HL-60 (cell line): ENCODE results near the gene IL1R1.

Experiments
- CTCF ChIP-seq: IDR thresholded peaks from one replicate; pipeline ENCODE4 v1.5.1; 2011; ENCODE audit warnings: low read length, control low read depth, inconsistent platforms; ENCODE audit not compliant: insufficient read depth
- GABPA ChIP-seq: IDR thresholded peaks from 2 replicates; pipeline ENCODE4 v1.6.1; 2012; ENCODE audit warnings: low read depth
- TF ChIP-seq, protein P1 (sequence below): IDR thresholded peaks from 2 replicates; pipeline ENCODE4 v1.6.1; 2012; ENCODE audit warnings: low read depth; ENCODE audit not compliant: insufficient replicate concordance

- TF ChIP-seq CTCF (no peak), GABPA (no peak)
- TF ChIP-seq, protein P1, sequence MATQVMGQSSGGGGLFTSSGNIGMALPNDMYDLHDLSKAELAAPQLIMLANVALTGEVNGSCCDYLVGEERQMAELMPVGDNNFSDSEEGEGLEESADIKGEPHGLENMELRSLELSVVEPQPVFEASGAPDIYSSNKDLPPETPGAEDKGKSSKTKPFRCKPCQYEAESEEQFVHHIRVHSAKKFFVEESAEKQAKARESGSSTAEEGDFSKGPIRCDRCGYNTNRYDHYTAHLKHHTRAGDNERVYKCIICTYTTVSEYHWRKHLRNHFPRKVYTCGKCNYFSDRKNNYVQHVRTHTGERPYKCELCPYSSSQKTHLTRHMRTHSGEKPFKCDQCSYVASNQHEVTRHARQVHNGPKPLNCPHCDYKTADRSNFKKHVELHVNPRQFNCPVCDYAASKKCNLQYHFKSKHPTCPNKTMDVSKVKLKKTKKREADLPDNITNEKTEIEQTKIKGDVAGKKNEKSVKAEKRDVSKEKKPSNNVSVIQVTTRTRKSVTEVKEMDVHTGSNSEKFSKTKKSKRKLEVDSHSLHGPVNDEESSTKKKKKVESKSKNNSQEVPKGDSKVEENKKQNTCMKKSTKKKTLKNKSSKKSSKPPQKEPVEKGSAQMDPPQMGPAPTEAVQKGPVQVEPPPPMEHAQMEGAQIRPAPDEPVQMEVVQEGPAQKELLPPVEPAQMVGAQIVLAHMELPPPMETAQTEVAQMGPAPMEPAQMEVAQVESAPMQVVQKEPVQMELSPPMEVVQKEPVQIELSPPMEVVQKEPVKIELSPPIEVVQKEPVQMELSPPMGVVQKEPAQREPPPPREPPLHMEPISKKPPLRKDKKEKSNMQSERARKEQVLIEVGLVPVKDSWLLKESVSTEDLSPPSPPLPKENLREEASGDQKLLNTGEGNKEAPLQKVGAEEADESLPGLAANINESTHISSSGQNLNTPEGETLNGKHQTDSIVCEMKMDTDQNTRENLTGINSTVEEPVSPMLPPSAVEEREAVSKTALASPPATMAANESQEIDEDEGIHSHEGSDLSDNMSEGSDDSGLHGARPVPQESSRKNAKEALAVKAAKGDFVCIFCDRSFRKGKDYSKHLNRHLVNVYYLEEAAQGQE = no peak
Measured at GRCh38 chr2:102200539-102200938, 58.0 kb downstream of the IL1R1 start.
